NT2/D1 (cell line): ENCODE results near the gene TNK1.

Experiments used
- DNase-seq: peaks from one replicate; pipeline ENCODE4 v3.0.0-alpha.2; 2011; ENCODE audit warnings: low read depth, low spot score
- H3K27me3 ChIP-seq: 2 replicates; pipeline ENCODE4 v1.6.0; 2011; ENCODE audit warnings: mild to moderate bottlenecking; ENCODE audit not compliant: insufficient read length, insufficient read depth
- H3K36me3 ChIP-seq: 2 replicates; pipeline ENCODE4 v1.6.1; 2011; ENCODE audit warnings: mild to moderate bottlenecking, low read length, mixed read lengths; ENCODE audit not compliant: insufficient read depth, insufficient read length
- H3K4me1 ChIP-seq: 2 replicates; pipeline ENCODE4 v1.5.1; 2011; ENCODE audit not compliant: insufficient read depth, insufficient read length
- H3K4me3 ChIP-seq: 2 replicates; pipeline ENCODE4 v1.5.1; 2011; ENCODE audit warnings: low read depth; ENCODE audit not compliant: insufficient read length
- H3K9ac ChIP-seq: 2 replicates; pipeline ENCODE4 v1.6.0; 2011; ENCODE audit warnings: low read depth; ENCODE audit not compliant: insufficient read length
- H3K9me3 ChIP-seq: 2 replicates; pipeline ENCODE4 v1.5.1; 2011; ENCODE audit warnings: mild to moderate bottlenecking, low read length; ENCODE audit not compliant: insufficient read depth
- SUZ12 ChIP-seq: IDR thresholded peaks from 2 replicates; pipeline ENCODE4 v1.6.1; 2011; ENCODE audit not compliant: insufficient read length, insufficient read depth; ENCODE audit errors: extremely low read depth
- YY1 ChIP-seq: IDR thresholded peaks from 2 replicates; pipeline ENCODE4 v1.6.1; 2011; ENCODE audit not compliant: insufficient read length, insufficient read depth
- ZNF274 ChIP-seq: IDR thresholded peaks from 2 replicates; pipeline ENCODE4 v1.6.1; 2011; ENCODE audit warnings: mild to moderate bottlenecking, low read depth, low read length

TNK1 gene

GRCh38 chr17:7426203-7426863 is 45.4 kb downstream of the TNK1 start:
- no peaks in the 10 kb centered on the region for H3K36me3 ChIP-seq

GRCh38 chr17:7426896-7427489 is 46.1 kb downstream of the TNK1 start:
- H3K4me3 ChIP-seq = no peak overlapping the region
- no peaks in the 10 kb centered on the region for H3K9me3 ChIP-seq
- no peaks in the 10 kb centered on the region for H3K36me3 ChIP-seq
- no peak for DNase-seq
- H3K4me1 ChIP-seq = no peaks in the 10 kb centered on the region
- no peak for TF ChIP-seq YY1
- TF ChIP-seq ZNF274 = no peak
- TF ChIP-seq SUZ12 = no peak
- H3K9ac ChIP-seq = no peak overlapping the region
- no peaks in the 10 kb centered on the region for H3K27me3 ChIP-seq

More at GRCh38 chr17:7426203-7426863, 45.4 kb downstream of the TNK1 start:
- TF ChIP-seq ZNF274 (no peak), SUZ12 (no peak), YY1 (no peak)
- no peak for DNase-seq
- Histone ChIP-seq H3K4me1 (no peaks in the 10 kb centered on the region), H3K4me3 (no peak overlapping the region), H3K9me3 (no peaks in the 10 kb centered on the region), H3K27me3 (no peaks in the 10 kb centered on the region), H3K9ac (no peak overlapping the region)

- TF ChIP-seq YY1 (no peak), ZNF274 (no peak), SUZ12 (no peak)
- no peaks in the 10 kb centered on the region for H3K9me3 ChIP-seq
- H3K36me3 ChIP-seq = no peaks in the 10 kb centered on the region
- DNase-seq = no peak
- no peak overlapping the region for H3K9ac ChIP-seq
- H3K4me1 ChIP-seq = no peaks in the 10 kb centered on the region
- no peak overlapping the region for H3K4me3 ChIP-seq
- H3K27me3 ChIP-seq = no peaks in the 10 kb centered on the region
These were observed 46.7 kb downstream of the TNK1 start for GRCh38 chr17:7427549-7427948.

DNA sequence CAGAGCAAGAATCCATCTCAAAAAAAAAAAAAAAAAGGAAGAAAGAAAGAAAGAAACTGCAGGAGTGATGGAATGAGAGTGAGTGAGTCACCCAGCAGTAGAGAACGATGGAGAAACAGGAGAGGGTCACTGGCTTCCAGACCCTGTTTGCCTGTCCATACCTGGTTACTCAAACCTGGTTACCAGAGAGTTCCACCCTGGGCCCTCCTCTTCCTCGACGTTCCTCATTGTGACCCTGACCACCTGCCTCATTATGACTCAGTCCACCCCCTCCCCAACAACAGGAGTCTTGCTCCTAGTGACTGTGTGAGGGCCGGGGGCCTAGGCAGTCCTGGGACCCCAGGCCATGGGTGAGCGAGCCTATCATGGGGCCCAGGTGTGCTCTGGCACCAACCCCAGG is 47.7 kb downstream of the TNK1 start, which contains the start of gene SPEM3:
Gene SPEM3 (plus strand): TSS at position 301 of the 400 bp plus-strand sequence. CDS start 46 bp downstream, at position 347.
- Histone ChIP-seq H3K4me1 (no peaks in the 10 kb centered on the region), H3K9ac (no peak within 1 kb of the TSS), H3K27me3 (no peaks in the 10 kb centered on the region), H3K9me3 (no peaks in the 10 kb centered on the region), H3K36me3 (no peaks in the 10 kb centered on the region), H3K4me3 (no peak within 1 kb of the TSS)
- TF ChIP-seq SUZ12 = no peak
- no peak for TF ChIP-seq YY1
- TF ChIP-seq ZNF274 = no peak
- no peak for DNase-seq

GRCh38 chr17:7429722-7430121 is 48.8 kb downstream of the TNK1 start:
- Histone ChIP-seq H3K27me3 (no peaks in the 10 kb centered on the region), H3K4me3 (no peak overlapping the region), H3K9ac (no peak overlapping the region), H3K36me3 (no peaks in the 10 kb centered on the region), H3K9me3 (no peaks in the 10 kb centered on the region), H3K4me1 (no peaks in the 10 kb centered on the region)
- TF ChIP-seq SUZ12 (no peak), ZNF274 (no peak), YY1 (no peak)
- DNase-seq = no peak

DNA sequence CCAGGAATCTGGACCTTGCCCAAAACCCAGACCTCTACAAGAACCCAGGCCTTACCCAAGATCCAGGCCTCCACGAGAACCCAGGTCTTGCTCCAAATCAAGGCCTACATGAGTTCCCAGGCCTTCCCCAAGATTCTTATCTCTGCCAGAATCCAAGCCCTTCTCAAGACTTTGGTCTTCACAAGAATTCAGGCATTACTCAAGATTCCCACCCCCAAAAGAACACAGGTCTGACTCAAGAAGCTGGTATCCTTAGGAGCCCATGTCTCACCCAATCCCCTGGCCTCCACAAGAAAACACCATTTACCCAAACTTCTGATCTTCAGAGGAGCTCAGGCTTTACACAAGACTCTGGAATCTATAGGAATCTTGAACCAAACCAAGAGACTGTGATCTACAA is 50.3 kb downstream of the TNK1 start:
- no peak for DNase-seq

DNA sequence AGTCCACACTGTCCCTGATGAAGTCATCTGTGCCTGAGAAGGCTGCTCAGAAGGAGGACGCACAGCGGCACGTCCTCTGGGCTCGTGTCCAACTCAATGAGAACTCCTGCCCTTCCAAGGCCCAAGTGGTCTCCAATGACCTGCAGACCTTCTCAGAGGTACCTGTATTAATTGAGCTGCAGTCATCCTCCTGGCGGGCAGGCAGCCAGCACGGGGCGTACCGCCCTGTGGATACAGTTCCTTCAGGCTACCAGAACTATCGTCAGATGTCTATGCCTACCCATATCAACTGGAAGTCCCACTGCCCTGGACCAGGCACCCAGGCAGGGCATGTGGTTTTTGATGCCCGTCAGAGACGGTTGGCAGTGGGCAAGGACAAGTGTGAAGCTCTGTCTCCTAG is 51.4 kb downstream of the TNK1 start:
- H3K9ac ChIP-seq = no peak overlapping the region
- no peaks in the 10 kb centered on the region for H3K4me1 ChIP-seq
- H3K27me3 ChIP-seq = peaks cover 6% of the 10 kb centered on the region
- DNase-seq = no peak
- no peak overlapping the region for H3K4me3 ChIP-seq
- no peaks in the 10 kb centered on the region for H3K9me3 ChIP-seq
- no peak for TF ChIP-seq YY1
- TF ChIP-seq SUZ12 = no peak
- no peak for TF ChIP-seq ZNF274
- H3K36me3 ChIP-seq = no peaks in the 10 kb centered on the region

More for the DNA sequence above, 50.3 kb downstream of the TNK1 start:
- Histone ChIP-seq H3K4me3 (no peak overlapping the region), H3K9ac (no peak overlapping the region), H3K4me1 (no peaks in the 10 kb centered on the region), H3K27me3 (peaks cover 1% of the 10 kb centered on the region), H3K36me3 (no peaks in the 10 kb centered on the region), H3K9me3 (no peaks in the 10 kb centered on the region)
- TF ChIP-seq SUZ12 (no peak), ZNF274 (no peak), YY1 (no peak)
